ENCODE results near the gene POU2F1. TPM values are rescaled to one million over a fixed set of nuclear protein-coding genes. Genes with fewer than 3 reads are reported as not detected.
A peak's percentile ranks its signal among the peaks of the same experiment; 100 is the strongest.

Gene POU2F1
- total RNA-seq, 1 experiment from 2014 or later, result 25.3 TPM

DNA sequence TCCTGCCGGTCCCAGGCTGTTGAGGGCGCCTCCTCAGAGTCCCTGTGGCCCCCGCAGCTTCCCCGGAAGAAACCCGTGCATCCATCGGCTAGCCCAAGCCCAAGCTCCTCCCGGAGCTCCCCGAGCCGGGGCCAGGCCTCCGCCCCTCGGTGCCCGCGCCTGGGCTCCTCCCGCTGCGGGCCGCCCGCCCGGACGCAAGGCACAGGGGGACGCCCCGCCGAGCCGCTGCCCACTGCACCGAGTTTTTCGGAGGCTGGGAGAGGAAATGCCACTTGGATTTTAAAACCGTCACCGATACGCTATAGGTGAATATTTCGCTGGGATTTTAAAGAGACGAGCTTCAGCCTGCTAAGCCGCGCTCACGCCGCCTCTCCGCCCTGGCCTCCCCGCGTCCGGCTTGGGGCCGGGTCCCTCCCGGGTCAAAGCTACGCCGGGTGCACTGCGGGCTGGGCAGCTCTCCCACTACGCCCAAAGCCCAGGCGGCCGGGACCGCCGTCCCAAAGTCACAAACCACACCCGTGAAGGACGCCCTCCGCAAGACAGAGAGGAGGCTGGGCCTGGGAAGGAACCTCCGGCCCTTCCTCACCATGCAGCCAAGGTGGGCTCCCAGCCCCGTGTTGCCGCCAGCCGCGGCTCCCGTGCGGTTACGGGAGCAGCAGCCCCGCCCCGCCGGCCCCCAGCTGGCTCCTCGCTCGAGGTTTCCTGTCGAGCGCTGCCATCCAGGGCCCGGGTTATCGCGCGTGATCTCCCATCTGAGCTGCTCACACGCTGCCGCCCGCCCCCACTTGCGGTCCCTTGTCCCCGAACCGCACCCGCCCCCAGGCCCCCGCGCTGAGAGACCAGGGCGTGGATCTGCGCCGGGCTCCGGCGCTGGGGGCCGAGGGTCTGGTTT, 234.5 kb downstream of the POU2F1 start:
- Mint-ChIP-seq H3K9me3 (ENCODE audit: low read depth, unreplicated experiment) (no peaks in the 10 kb centered on the region), H3K27me3 (ENCODE audit: unreplicated experiment) (peaks cover 25% of the 10 kb centered on the region), H3K27ac (ENCODE audit: unreplicated experiment) (no peak overlapping the region), H3K4me3 (ENCODE audit: low read depth, unreplicated experiment) (peak overlapping the region; percentile 73), H3K4me1 (ENCODE audit: low read depth, unreplicated experiment) (no peaks in the 10 kb centered on the region), H3K36me3 (ENCODE audit: insufficient read depth, unreplicated experiment) (peaks cover 14% of the 10 kb centered on the region)
- CTCF ChIA-PET, result interaction anchor here (0.5 to 1.5 kb wide), 3 partner anchors 98 to 545 kb away, joined by 3 to 6 read pairs (median 3); partner anchors contain the start of gene CREG1
- intact Hi-C loops (cut with micrococcal nuclease; ENCODE audit: unreplicated experiment), result no loop called here
- peak; percentile 66 for DNase-seq
- no TSS peak for BruUV-seq (replicated peaks)
- TF ChIP-seq, protein P1, sequence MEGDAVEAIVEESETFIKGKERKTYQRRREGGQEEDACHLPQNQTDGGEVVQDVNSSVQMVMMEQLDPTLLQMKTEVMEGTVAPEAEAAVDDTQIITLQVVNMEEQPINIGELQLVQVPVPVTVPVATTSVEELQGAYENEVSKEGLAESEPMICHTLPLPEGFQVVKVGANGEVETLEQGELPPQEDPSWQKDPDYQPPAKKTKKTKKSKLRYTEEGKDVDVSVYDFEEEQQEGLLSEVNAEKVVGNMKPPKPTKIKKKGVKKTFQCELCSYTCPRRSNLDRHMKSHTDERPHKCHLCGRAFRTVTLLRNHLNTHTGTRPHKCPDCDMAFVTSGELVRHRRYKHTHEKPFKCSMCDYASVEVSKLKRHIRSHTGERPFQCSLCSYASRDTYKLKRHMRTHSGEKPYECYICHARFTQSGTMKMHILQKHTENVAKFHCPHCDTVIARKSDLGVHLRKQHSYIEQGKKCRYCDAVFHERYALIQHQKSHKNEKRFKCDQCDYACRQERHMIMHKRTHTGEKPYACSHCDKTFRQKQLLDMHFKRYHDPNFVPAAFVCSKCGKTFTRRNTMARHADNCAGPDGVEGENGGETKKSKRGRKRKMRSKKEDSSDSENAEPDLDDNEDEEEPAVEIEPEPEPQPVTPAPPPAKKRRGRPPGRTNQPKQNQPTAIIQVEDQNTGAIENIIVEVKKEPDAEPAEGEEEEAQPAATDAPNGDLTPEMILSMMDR (IDR thresholded peaks at IDR 0.05; ENCODE audit: unreplicated experiment), result no peak

DNA sequence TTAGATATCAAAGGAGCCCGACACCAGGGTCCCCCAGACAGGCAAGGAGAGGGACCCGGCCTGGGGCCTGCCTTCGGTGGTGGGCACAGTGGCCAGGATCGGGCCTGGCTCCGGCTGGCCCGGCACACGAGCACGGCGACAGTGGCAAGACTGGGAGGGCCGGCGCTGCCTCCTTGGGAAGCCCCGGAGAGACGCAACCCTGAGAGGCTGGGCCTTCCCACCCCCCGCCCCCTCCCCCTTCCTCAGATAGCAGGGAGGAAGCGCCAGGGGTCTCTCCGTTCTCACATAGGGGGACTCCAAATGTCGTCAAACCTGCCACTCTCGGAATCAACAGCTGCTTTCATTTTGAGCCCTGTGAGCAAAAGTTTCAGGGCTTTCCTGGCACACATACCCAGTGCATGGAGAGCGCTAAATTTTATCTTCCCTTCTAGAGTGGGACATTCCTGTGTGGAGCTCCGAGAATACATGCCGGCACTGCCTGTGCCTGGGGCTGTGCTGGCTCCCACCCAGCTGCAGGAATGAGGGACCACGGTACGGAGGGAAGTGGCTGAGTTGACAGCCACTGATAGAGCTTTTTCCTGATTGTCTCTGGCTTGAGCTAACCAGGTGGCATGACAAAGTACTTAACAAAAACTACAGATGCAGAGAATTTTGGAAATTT, 235.2 kb downstream of the POU2F1 start:
- H3K4me1 Mint-ChIP-seq (ENCODE audit: low read depth, unreplicated experiment), result no peaks in the 10 kb centered on the region
- H3K4me3 Mint-ChIP-seq (ENCODE audit: low read depth, unreplicated experiment), result peak overlapping the region; percentile 73
- peaks cover 14% of the 10 kb centered on the region for H3K36me3 Mint-ChIP-seq (ENCODE audit: insufficient read depth, unreplicated experiment)
- H3K27me3 Mint-ChIP-seq (ENCODE audit: unreplicated experiment), result peaks cover 25% of the 10 kb centered on the region
- CTCF ChIA-PET, result interaction anchor here (0.6 to 1.7 kb wide), 4 partner anchors 9 to 545 kb away, joined by 3 to 6 read pairs (median 4); partner anchors contain the start of gene CREG1
- intact Hi-C loops (cut with micrococcal nuclease; ENCODE audit: unreplicated experiment), result no loop called here
- TF ChIP-seq, protein P1 (IDR thresholded peaks at IDR 0.05; ENCODE audit: unreplicated experiment), result no peak
- peak; percentile 22 for DNase-seq
- no TSS peak for BruUV-seq (replicated peaks)
- no peaks in the 10 kb centered on the region for H3K9me3 Mint-ChIP-seq (ENCODE audit: low read depth, unreplicated experiment)
- H3K27ac Mint-ChIP-seq (ENCODE audit: unreplicated experiment), result no peak overlapping the region

DNA sequence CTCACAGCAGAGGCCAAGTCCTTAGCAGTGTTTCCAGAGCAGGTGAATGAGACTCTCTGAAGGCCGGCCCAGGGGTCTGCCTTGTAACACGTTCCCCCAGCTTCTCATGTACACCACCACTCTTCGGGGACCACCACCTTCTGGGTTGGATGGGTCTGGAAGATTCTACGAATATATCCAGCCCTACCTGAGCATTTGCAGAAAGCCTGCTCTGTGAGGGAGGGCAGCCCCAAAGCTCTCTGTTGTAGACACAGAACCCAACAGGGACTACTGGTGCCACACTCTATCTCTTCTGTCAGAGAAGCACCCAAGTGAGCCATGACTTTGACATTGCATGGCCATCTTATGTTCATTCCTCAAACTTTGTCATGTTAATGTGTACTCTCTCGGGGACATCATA, 235.8 kb downstream of the POU2F1 start:
- intact Hi-C loops (cut with micrococcal nuclease; ENCODE audit: unreplicated experiment), result no loop called here
- CTCF ChIA-PET, result interaction anchor here (0.8 to 1.7 kb wide), 4 partner anchors 9 to 546 kb away, joined by 3 to 6 read pairs (median 5); partner anchors contain the start of gene CREG1
- Mint-ChIP-seq H3K9me3 (ENCODE audit: low read depth, unreplicated experiment) (no peaks in the 10 kb centered on the region), H3K4me3 (ENCODE audit: low read depth, unreplicated experiment) (peak overlapping the region; percentile 73), H3K27ac (ENCODE audit: unreplicated experiment) (no peak overlapping the region), H3K36me3 (ENCODE audit: insufficient read depth, unreplicated experiment) (peaks cover 14% of the 10 kb centered on the region), H3K4me1 (ENCODE audit: low read depth, unreplicated experiment) (no peaks in the 10 kb centered on the region), H3K27me3 (ENCODE audit: unreplicated experiment) (peaks cover 25% of the 10 kb centered on the region)
- BruUV-seq (replicated peaks), result no TSS peak
- no peak for DNase-seq
- TF ChIP-seq, protein P1 (IDR thresholded peaks at IDR 0.05; ENCODE audit: unreplicated experiment), result no peak

DNA sequence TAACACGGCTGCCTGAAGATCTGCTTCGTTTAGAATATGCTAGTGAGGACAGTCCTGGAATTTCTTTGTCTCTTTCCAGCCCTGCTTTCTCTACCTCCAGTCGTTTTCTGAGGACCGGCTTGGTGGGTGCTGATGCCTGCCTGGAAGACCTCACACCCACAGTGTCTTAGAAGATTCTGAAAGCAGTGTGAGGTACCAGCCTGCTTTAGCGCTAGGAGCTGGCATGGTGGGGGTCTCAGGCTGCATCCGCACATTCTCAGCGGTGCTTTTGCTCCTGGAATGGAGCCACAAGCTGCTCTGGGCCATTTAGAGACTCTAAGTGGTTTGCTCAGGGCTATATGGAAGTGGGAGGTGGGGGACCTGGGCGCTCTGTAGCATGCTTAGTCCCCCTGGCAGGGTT, 236.2 kb downstream of the POU2F1 start:
- H3K4me3 Mint-ChIP-seq (ENCODE audit: low read depth, unreplicated experiment), result no peak overlapping the region
- H3K27ac Mint-ChIP-seq (ENCODE audit: unreplicated experiment), result no peak overlapping the region
- TF ChIP-seq, protein P1 (IDR thresholded peaks at IDR 0.05; ENCODE audit: unreplicated experiment), result no peak
- peaks cover 14% of the 10 kb centered on the region for H3K36me3 Mint-ChIP-seq (ENCODE audit: insufficient read depth, unreplicated experiment)
- H3K4me1 Mint-ChIP-seq (ENCODE audit: low read depth, unreplicated experiment), result no peaks in the 10 kb centered on the region
- peaks cover 25% of the 10 kb centered on the region for H3K27me3 Mint-ChIP-seq (ENCODE audit: unreplicated experiment)
- no peaks in the 10 kb centered on the region for H3K9me3 Mint-ChIP-seq (ENCODE audit: low read depth, unreplicated experiment)
- CTCF ChIA-PET, result interaction anchor here (0.6 to 1.7 kb wide), 4 partner anchors 10 to 359 kb away, joined by 3 to 5 read pairs (median 4); no protein-coding TSS in a partner anchor
- intact Hi-C loops (cut with micrococcal nuclease; ENCODE audit: unreplicated experiment), result no loop called here
- BruUV-seq (replicated peaks), result no TSS peak
- DNase-seq, result no peak
